ENCODE measurements around the gene DFFB. TPM values are rescaled to one million over a fixed set of nuclear protein-coding genes. Genes with fewer than 3 reads are reported as not detected.
"Not testable (repeated sequence)": the region's sequence is repeated elsewhere in the genome, so short reads cannot be mapped to it uniquely, and the experiment has no call there.

Gene DFFB, protein sequence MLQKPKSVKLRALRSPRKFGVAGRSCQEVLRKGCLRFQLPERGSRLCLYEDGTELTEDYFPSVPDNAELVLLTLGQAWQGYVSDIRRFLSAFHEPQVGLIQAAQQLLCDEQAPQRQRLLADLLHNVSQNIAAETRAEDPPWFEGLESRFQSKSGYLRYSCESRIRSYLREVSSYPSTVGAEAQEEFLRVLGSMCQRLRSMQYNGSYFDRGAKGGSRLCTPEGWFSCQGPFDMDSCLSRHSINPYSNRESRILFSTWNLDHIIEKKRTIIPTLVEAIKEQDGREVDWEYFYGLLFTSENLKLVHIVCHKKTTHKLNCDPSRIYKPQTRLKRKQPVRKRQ
- total RNA-seq = 4.4 TPM
- long read RNA-seq, partial matches to known transcripts = 1 of 3 reads
- long read RNA-seq, other reads (novel, unspliced or antisense) = 0 of 3 reads

DNA sequence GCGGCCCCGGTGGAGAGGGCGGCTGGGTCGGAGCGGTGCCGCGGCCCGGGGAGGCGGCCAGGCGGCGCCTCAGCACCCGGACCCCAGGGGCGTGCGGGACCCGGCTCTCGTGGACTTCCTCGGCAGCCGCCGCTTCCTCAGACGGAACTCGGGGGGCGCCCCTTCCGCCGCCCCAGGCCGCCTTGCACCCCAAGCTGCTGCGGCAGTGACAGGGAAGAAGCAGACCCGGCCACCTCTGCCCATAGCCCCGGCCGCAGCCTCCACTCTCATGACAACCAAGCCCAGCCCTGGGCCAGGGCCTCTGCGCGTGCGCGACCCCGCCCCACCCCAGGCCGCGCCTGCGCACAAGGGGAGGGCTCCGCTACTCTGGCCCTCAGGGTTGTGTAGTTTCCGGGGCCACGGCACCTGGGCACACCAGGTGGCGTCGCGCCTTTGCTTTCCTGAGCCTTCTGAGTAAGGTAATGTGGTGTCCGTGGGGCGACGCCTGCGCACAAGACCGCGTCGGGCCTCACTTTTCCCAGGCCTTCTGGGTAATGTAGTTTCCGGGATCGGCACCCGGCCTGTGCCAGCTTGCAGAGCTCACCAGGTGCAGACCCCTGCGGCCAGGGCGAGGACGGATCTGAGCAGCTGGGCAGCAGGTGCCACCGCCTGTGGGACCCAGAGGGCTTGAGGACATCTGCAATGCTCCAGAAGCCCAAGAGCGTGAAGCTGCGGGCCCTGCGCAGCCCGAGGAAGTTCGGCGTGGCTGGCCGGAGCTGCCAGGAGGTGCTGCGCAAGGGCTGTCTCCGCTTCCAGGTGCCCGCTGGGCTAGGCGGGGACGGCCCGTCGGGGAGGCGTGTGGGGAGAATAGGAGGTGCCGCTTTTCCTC, at the start of gene DFFB, which contains the start of gene CEP104:
Gene DFFB (plus strand): TSS at position 554 of the 868 bp plus-strand sequence. CDS start 128 bp downstream, at position 682.
Gene CEP104 (minus strand): TSS at position 289 of the 868 bp plus-strand sequence. CDS start 4,804 bp downstream, outside the sequence.
- DNase-seq (ENCODE audit: low spot score) = peak; percentile 96

DNA sequence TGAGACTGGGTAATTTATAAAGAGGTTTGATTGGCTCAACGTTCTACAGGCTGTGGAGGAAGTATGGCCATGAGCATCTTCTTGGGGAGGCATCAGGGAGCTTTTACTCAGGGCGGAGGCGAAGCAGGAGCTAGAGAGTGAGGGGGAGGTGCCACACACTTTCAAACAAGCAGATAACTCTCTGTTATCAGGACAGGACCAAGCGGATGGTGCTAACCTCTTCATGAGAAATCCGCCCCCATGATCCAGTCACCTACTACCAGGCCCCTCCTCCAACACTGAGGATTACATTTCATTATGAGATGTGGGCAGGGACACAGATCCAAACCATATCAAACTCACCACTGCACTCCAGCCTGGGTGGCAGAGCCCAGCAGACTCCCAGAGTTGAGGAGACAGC, 49.5 kb upstream of the DFFB start:
- DNase-seq (ENCODE audit: low spot score) = no peak

- no peak for DNase-seq (ENCODE audit: low spot score)
Measured at GRCh38 chr1:3809680-3810079, 47.6 kb upstream of the DFFB start.

GRCh38 chr1:3810149-3810761, 47.0 kb upstream of the DFFB start:
- DNase-seq (ENCODE audit: low spot score) = not testable (repeated sequence)

DNA sequence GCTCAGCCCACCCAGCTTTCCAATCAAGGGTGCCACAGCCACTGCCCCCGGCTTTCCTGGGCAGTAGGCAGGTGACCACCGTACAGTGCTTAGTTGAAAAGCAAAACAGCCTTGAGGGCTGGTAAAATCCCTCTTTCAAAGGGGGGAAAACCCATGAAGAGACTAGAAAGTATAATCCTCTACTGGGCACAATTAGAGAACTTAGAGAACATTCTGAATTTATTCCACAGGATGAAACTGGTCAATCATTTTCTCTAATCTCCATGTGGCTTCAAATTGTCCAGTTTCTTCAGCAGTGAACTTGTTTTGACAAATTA, 45.7 kb upstream of the DFFB start:
- no peak for DNase-seq (ENCODE audit: low spot score)

DNA sequence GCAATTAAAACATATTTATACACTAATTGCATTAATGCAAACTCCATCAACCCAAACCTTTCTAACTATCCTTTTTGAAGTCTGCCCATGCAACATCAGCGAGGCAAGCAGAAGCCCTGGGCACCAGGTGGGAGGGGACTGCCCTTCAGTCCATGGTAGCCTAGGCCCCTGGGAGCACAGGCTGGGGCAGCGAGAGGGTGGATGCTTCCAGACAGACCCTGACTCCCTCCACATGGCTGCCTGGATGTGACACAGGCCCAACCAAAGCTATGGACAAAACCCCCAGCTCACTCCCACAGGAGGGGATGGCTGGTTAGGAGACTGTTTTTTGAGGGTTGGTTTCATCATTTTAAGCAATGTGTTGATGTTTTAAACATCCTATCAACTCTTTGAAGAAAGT, 43.2 kb upstream of the DFFB start:
- no peak for DNase-seq (ENCODE audit: low spot score)

GRCh38 chr1:3814771-3815561, 42.3 kb upstream of the DFFB start:
- no peak for DNase-seq (ENCODE audit: low spot score)

DNA sequence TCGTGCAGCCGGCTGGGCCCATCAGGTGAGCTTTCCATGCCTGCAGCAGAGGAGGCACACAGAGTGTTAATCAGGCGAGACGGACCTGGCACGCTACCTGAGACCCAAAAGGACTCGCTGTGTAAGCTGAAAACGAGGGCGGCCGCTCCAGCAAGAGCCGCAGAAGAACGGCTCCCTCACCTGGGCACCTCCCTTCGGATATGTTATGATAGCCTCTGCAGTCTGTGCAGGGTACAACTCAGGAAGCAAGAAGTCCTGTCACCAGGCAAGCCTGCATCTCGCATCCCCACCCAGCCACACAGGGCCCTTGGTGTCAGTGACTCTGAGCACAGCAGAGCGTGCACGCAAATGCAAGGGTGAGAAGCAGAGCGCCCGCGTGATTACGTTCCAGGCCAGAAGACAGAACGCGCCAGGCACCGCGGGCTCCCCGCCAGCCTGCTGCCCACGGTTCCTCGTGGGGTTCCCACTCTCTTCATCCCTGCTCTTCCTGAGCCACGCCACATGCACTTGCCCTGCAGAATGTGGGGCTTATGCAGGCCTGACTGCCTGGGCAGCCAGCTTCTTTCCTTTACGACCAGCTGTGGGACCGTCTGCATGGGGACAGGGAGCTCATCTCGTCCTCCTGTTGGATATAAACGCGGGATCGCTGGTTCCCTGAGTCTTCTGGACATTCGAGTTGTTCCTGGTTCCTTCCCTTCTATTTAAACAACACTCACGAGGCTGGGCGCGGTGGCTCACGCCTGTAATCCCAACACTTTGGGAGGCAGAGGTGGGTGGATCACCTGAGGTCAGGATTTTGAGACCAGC, 40.7 kb upstream of the DFFB start:
- no peak for DNase-seq (ENCODE audit: low spot score)

DNA sequence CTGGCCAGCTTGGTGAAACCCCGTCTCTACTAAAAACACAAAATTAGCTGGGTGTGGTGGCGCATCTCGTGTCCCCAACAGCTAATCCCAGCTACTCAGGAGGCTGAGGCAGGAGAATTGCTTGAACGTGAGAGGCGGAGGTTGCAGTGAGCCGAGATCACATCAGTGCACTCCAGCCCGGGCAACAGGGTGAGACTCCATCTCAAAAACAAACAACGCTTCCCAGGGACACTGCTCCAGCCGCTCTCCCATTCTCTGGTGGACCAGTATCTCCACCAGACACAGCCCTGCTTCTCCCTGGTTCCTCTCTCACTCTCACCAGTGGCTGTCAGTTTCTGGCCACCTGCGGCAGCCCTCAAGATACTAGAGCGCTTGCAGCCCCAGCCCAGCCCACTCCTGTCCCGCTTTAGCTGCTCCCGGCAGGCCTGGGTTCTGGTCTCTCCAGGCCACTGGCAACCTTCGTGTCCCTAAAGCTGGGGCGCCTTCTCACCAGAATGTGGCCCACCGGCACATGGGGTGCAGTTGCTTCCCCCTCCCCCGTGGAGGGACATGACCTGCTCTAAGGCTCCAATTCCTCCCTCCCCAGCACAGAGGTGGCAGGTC, 40.0 kb upstream of the DFFB start:
- no peak for DNase-seq (ENCODE audit: low spot score)

GRCh38 chr1:3817821-3818597, 39.3 kb upstream of the DFFB start:
- DNase-seq (ENCODE audit: low spot score) = no peak

DNA sequence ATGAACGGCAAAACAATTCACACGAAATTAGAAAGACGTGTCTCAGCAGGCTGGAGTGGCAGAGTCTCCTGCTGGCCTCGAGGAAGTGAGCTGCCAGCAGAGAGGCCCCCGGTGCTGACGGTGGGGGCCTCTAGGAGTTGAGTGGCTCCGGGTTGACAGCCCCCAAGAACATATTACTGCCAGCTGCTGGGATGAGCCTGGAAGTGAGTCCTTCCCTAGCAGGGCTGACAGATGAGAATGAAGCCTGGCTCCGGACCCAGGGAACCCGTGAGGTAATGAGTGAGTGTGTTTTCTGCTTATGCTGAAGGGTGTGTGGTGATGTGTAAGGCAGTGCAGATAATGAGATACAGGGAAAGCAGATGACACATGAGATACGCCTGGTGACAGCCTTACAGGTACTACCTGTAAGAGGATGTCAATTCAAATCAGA, 37.5 kb upstream of the DFFB start:
- no peak for DNase-seq (ENCODE audit: low spot score)

DNA sequence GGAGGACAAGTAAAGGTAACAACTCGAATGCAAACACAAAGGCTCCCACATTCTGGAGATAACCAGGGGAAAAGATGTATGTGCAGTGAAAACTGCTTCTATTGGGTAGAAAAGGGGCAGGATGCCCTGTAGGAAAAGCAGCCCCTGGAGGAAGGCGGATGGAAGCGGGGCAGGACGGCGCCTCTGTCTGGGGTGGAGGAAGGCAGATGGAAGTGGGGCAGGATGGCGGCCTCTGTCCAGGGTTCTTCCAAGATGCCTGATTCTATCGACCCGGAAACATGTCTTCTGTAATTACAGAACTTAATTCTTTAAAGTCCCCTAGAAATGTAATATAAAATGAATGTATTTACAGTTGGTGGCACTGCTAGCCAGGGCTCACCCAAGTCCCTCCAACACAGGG, 37.0 kb upstream of the DFFB start:
- DNase-seq (ENCODE audit: low spot score) = no peak

GRCh38 chr1:3821004-3821403, 36.3 kb upstream of the DFFB start:
- no peak for DNase-seq (ENCODE audit: low spot score)

DNA sequence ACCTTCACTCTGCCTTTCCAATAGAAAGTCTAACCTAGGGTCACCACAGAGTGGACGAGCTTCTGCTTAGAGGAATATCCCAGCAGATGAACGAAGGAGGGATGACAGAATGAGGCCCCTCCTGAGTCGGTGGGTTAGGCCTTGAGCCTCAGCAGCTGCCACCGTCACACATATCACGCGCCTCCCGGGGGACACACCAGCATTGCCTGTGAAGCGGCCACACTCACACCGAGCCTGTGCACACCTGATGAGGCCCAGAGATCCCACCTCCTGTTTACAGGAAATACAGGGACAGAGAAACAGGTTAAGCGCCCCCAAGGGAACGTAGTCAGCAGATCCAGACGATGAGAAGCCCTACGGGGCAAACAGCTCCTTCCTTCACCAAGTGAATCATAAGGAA, 35.8 kb upstream of the DFFB start:
- no peak for DNase-seq (ENCODE audit: low spot score)

GRCh38 chr1:3821908-3822307, 35.4 kb upstream of the DFFB start:
- no peak for DNase-seq (ENCODE audit: low spot score)

- DNase-seq (ENCODE audit: low spot score) = no peak
Measured at GRCh38 chr1:3822421-3822820, 34.9 kb upstream of the DFFB start.

DNA sequence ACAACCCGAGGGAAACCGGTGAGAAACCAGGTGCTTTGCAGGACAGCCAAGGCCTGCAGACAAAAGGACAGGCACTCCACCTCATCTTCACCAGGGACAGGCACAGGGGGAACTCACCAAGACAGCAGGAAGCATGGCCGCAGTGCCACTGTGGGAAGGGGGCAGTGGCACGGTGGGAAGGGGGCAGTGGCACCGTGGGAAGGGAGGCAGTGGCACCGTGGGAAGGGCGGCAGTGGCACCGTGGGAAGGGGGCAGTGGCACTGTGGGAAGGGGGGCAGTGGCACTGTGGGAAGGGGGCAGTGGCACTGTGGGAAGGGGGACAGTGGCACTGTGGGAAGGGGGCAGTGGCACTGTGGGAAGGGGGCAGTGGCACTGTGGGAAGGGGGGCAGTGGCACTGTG, 32.6 kb upstream of the DFFB start:
- DNase-seq (ENCODE audit: low spot score) = no peak

- no peak for DNase-seq (ENCODE audit: low spot score)
Measured at GRCh38 chr1:3825356-3825755, 31.9 kb upstream of the DFFB start.

- no peak for DNase-seq (ENCODE audit: low spot score)
Measured at GRCh38 chr1:3827813-3828307, 29.4 kb upstream of the DFFB start.

Measured in mesenteric fat pad (tissue), 1 donor.